ENCODE results near the gene TICRR. TPM values are rescaled to one million over a fixed set of nuclear protein-coding genes. Genes with fewer than 3 reads are reported as not detected.

TICRR gene
- total and polyA plus RNA-seq, 2 of the 8 experiments (the other 6 are each of a cell fraction or from before 2014, with no cell fraction given) = 13.1 to 34.8 TPM

- TF ChIP-seq RFX5 (IDR thresholded peaks at IDR 0.05; ENCODE audit: borderline replicate concordance, low read depth, low read length) (no peak), GTF2F1 (IDR thresholded peaks at IDR 0.05; ENCODE audit: borderline replicate concordance, low read depth, low read length) (no peak), TBP (IDR thresholded peaks at IDR 0.05; ENCODE audit: low read depth, low read length) (no peak)
These were observed 94.7 kb downstream of the TICRR start (continued) for GRCh38 chr15:89669941-89670340.
